OCI-LY1 (cell line): Measurements from ENCODE around the gene ADAD2.
"Not testable (repeated sequence)": the region's sequence is repeated elsewhere in the genome, so short reads cannot be mapped to it uniquely, and the experiment has no call there.

ENCODE experiments used
- H2AFZ ChIP-seq: fragments of 200-600 bp; sonication (generic), shearing (Covaris generic); 2 replicates; pipeline ENCODE4 v1.6.0; 2014; ENCODE audit warnings: antibody characterized with exemption, mild to moderate bottlenecking, low read length
- H3F3A ChIP-seq: fragments of 200-600 bp; sonication (generic), shearing (Covaris generic); 2 replicates; pipeline ENCODE4 v1.6.0; 2014; ENCODE audit warnings: mild to moderate bottlenecking, antibody characterized with exemption, low read length, moderate library complexity; ENCODE audit not compliant: insufficient read depth
- H3K27ac ChIP-seq: fragments of 200-600 bp; sonication (generic); 2 replicates; pipeline ENCODE4 v1.5.1; 2014; ENCODE audit warnings: low read length, mixed run types, mild to moderate bottlenecking, low read depth; ENCODE audit not compliant: poor library complexity, severe bottlenecking
- H3K27me3 ChIP-seq: fragments of 200-600 bp; sonication (generic); 2 replicates; pipeline ENCODE4 v1.6.0; 2014; ENCODE audit warnings: antibody characterized with exemption, mild to moderate bottlenecking, low read length, moderate library complexity; ENCODE audit not compliant: insufficient read depth
- H3K36me3 ChIP-seq: fragments of 200-600 bp; sonication (generic); 2 replicates; pipeline ENCODE4 v1.6.1; 2014; ENCODE audit warnings: mild to moderate bottlenecking, antibody characterized with exemption, low read length, moderate library complexity, mixed read lengths; ENCODE audit not compliant: insufficient read depth
- H3K4me1 ChIP-seq: fragments of 200-600 bp; sonication (generic); 2 replicates; pipeline ENCODE4 v1.5.1; 2014; ENCODE audit warnings: mild to moderate bottlenecking, low read length, moderate library complexity; ENCODE audit not compliant: insufficient read depth, severe bottlenecking
- H3K4me2 ChIP-seq: fragments of 200-600 bp; sonication (generic), shearing (Covaris generic); 2 replicates; pipeline ENCODE4 v1.6.1; 2014; ENCODE audit warnings: low read length
- H3K4me3 ChIP-seq: fragments of 200-600 bp; sonication (generic); 2 replicates; pipeline ENCODE4 v1.5.1; 2014; ENCODE audit warnings: low read length, low read depth, mild to moderate bottlenecking, mixed read lengths; ENCODE audit not compliant: poor library complexity, severe bottlenecking
- H3K79me2 ChIP-seq: fragments of 200-600 bp; shearing (Covaris generic); 2 replicates; pipeline ENCODE4 v1.6.1; 2016; ENCODE audit warnings: mixed run types, low read length, mixed read lengths; ENCODE audit not compliant: insufficient read depth
- H3K9ac ChIP-seq: fragments of 200-600 bp; sonication (generic), shearing (Covaris generic); 2 replicates; pipeline ENCODE4 v1.6.1; 2014; ENCODE audit warnings: mild to moderate bottlenecking, low read length, mixed read lengths
- H3K9me2 ChIP-seq: fragments of 200-600 bp; sonication (generic), shearing (Covaris generic); 2 replicates; pipeline ENCODE4 v1.6.1; 2014; ENCODE audit warnings: low read depth, mild to moderate bottlenecking, low read length, mixed read lengths
- H3K9me3 ChIP-seq: fragments of 200-600 bp; shearing (Covaris generic); 2 replicates; pipeline ENCODE4 v1.6.1; 2014; ENCODE audit warnings: low read length, mixed read lengths
- H4K20me1 ChIP-seq: fragments of 200-600 bp; sonication (generic), shearing (Covaris generic); 2 replicates; pipeline ENCODE4 v1.6.0; 2016; ENCODE audit warnings: mild to moderate bottlenecking, low read length; ENCODE audit not compliant: insufficient read depth
- CTCF ChIP-seq: fragments of 200-600 bp; sonication (generic), shearing (Covaris generic); IDR thresholded peaks from 2 replicates; pipeline ENCODE4 v1.5.1; 2017; ENCODE audit warnings: mild to moderate bottlenecking, antibody characterized with exemption, low read length, moderate library complexity, mixed read lengths
- EZH2 ChIP-seq: fragments of 200-600 bp; sonication (generic), shearing (Covaris generic); IDR thresholded peaks from 2 replicates; pipeline ENCODE4 v1.8.0; 2017; ENCODE audit warnings: borderline replicate concordance, mixed run types, mild to moderate bottlenecking, antibody characterized with exemption, low read length, moderate library complexity, mixed read lengths

The ADAD2 gene

GRCh38 chr16:84212631-84213030 lies 21.7 kb downstream of the ADAD2 start:
- Histone ChIP-seq H3K9me2 (no peaks in the 10 kb centered on the region), H3F3A (no peaks in the 10 kb centered on the region), H3K4me2 (no peak overlapping the region), H3K36me3 (no peaks in the 10 kb centered on the region), H2AFZ (no peak overlapping the region), H3K9me3 (no peaks in the 10 kb centered on the region), H4K20me1 (no peaks in the 10 kb centered on the region), H3K4me1 (no peaks in the 10 kb centered on the region), H3K79me2 (no peaks in the 10 kb centered on the region), H3K27me3 (peaks cover 11% of the 10 kb centered on the region; the same call in 1 of the 2 replicates), H3K4me3 (no peak overlapping the region), H3K27ac (no peak overlapping the region), H3K9ac (no peak overlapping the region)
- TF ChIP-seq EZH2, result no peak
- no peak for TF ChIP-seq CTCF

DNA sequence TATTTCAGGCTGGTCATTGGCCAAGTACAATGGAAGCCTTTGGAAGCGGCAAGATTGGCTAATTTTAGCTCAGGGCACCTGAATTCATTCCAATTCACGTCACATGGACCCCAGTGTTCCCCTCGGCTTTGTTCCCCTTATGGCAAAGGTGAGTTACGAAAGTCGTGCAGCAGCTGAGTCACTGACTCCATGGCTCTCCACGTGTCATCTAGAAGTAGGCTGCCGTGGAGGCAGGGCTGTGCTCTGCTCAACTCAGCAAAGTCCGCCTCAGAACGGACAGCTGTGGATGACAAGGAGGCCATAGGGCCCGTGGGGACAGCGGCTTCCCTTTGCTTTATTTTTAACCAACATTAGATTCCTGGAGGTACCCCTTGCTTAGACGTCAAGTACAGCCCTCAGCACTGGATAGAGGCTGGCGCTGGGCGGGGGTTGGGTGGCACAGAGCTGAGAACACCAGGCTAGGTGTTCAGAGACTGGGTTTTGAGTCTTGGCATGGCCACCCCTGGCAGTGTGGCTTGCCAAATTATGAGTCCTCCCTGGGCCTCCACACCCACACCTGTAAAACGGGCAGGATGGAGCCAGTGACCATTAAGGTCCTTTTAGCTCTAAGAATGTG lies 23.6 kb downstream of the ADAD2 start:
- Histone ChIP-seq H2AFZ (no peak overlapping the region), H3K9ac (no peak overlapping the region), H3K36me3 (no peaks in the 10 kb centered on the region), H3K27ac (no peak overlapping the region), H3K4me2 (no peak overlapping the region), H3K9me2 (no peaks in the 10 kb centered on the region), H3K79me2 (no peaks in the 10 kb centered on the region), H4K20me1 (no peaks in the 10 kb centered on the region), H3K4me3 (no peak overlapping the region), H3K9me3 (no peaks in the 10 kb centered on the region), H3F3A (no peaks in the 10 kb centered on the region), H3K27me3 (peaks cover 16% of the 10 kb centered on the region; the same call in 1 of the 2 replicates), H3K4me1 (no peaks in the 10 kb centered on the region)
- TF ChIP-seq EZH2 (no peak), CTCF (no peak)

- no peak for TF ChIP-seq EZH2
- TF ChIP-seq CTCF, result no peak
- Histone ChIP-seq H3K9me2 (no peaks in the 10 kb centered on the region), H3K4me3 (no peak overlapping the region), H3K27ac (no peak overlapping the region), H3K9ac (no peak overlapping the region), H3K36me3 (no peaks in the 10 kb centered on the region), H3K9me3 (no peaks in the 10 kb centered on the region), H2AFZ (no peak overlapping the region), H4K20me1 (no peaks in the 10 kb centered on the region), H3K4me2 (no peak overlapping the region), H3K27me3 (0 out of 2 replicates have a peak, but pooled peaks cover 16% of the 10 kb centered on the region), H3K4me1 (no peaks in the 10 kb centered on the region), H3F3A (no peaks in the 10 kb centered on the region), H3K79me2 (no peaks in the 10 kb centered on the region)
Measured at GRCh38 chr16:84215531-84215930, 24.6 kb downstream of the ADAD2 start.

DNA sequence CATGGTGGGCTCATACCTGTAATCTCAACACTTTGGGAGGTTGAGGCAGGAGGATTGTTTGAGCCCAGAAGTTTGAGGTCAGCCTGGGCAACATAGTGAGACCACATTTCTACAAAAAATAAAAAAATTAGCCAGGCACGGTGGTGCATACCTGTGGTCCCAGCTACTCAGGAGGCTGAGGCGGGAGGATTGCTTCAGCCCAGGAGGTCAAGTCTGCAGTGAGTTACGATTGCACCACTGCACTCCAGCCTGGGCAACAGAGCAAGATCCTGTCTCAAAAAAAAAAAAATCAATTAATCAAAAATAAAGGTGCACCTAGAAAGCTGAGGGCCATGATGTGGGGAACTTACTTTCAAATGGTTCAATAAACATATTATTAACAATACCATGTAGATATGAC lies 25.2 kb downstream of the ADAD2 start:
- H4K20me1 ChIP-seq, H3K36me3 ChIP-seq, H3K4me3 ChIP-seq, H3K9ac ChIP-seq, H3K79me2 ChIP-seq, H3K27ac ChIP-seq, H3K4me2 ChIP-seq, H3K9me2 ChIP-seq, H2AFZ ChIP-seq, H3K9me3 ChIP-seq, H3F3A ChIP-seq, H3K4me1 ChIP-seq: not testable (repeated sequence)
- H3K27me3 ChIP-seq, result 0 out of 2 replicates have a peak, but pooled peaks cover 16% of the 10 kb centered on the region
